ENCODE measurements around the gene ARMC9. TPM values are rescaled to one million over a fixed set of nuclear protein-coding genes. Genes with fewer than 3 reads are reported as not detected.

The ARMC9 gene
- total and polyA plus RNA-seq, 5 donors from 2014 or later: 0.11 to 0.92 (median 0.15) TPM; not detected in 2

GRCh38 chr2:231227310-231228162 lies 29.1 kb downstream of the ARMC9 start:
- H3K27me3 ChIP-seq (ENCODE audit: control insufficient read depth, insufficient read depth, low read length): no peaks in the 10 kb centered on the region
- no peaks in the 10 kb centered on the region for H3K9me3 ChIP-seq (ENCODE audit: control insufficient read depth in 2 of 2, low read length in 2 of 2)
- Mint-ChIP-seq H3K27me3 (peaks cover 4% of the 10 kb centered on the region), H3K4me3 (no peak overlapping the region), H3K36me3 (no peaks in the 10 kb centered on the region), H3K4me1 (no peaks in the 10 kb centered on the region), H3K27ac (no peak overlapping the region), H3K9me3 (no peaks in the 10 kb centered on the region)
- no peak overlapping the region for H3K27ac ChIP-seq (ENCODE audit: insufficient read depth, low read length, poor library complexity, severe bottlenecking)
- no peaks in the 10 kb centered on the region for H3K4me1 ChIP-seq (ENCODE audit: control insufficient read depth, insufficient read depth, low read length, poor library complexity, severe bottlenecking)
- no peaks in the 10 kb centered on the region for H3K36me3 ChIP-seq (ENCODE audit: control insufficient read depth, insufficient read depth, low read length)
- ATAC-seq (ENCODE audit: low read depth in 2 of 2): peak; percentile 77 to 86
- H3K4me3 ChIP-seq (ENCODE audit: low read depth, low read length): no peak overlapping the region
- peak; percentile 5 to 76 (median 46) for DNase-seq

- H3K36me3 ChIP-seq (ENCODE audit: control insufficient read depth, insufficient read depth, low read length): no peaks in the 10 kb centered on the region
- Mint-ChIP-seq H3K27ac (peak overlapping the region in 1 of 3 donors; percentile 9), H3K9me3 (no peaks in the 10 kb centered on the region), H3K27me3 (peaks cover 4% of the 10 kb centered on the region), H3K4me1 (no peaks in the 10 kb centered on the region), H3K36me3 (no peaks in the 10 kb centered on the region), H3K4me3 (no peak overlapping the region)
- H3K4me3 ChIP-seq (ENCODE audit: low read depth, low read length): no peak overlapping the region
- no peaks in the 10 kb centered on the region for H3K27me3 ChIP-seq (ENCODE audit: control insufficient read depth, insufficient read depth, low read length)
- ATAC-seq (ENCODE audit: low read depth in 2 of 2) (no peak), DNase-seq (no peak)
- no peak overlapping the region for H3K27ac ChIP-seq (ENCODE audit: insufficient read depth, low read length, poor library complexity, severe bottlenecking)
- H3K9me3 ChIP-seq (ENCODE audit: control insufficient read depth in 2 of 2, low read length in 2 of 2): no peaks in the 10 kb centered on the region
- H3K4me1 ChIP-seq (ENCODE audit: control insufficient read depth, insufficient read depth, low read length, poor library complexity, severe bottlenecking): no peaks in the 10 kb centered on the region
Measured at GRCh38 chr2:231228223-231228622, 29.8 kb downstream of the ARMC9 start.

- Mint-ChIP-seq H3K27ac (no peak overlapping the region), H3K9me3 (no peaks in the 10 kb centered on the region), H3K27me3 (peaks cover 4% of the 10 kb centered on the region), H3K36me3 (no peaks in the 10 kb centered on the region), H3K4me1 (no peaks in the 10 kb centered on the region), H3K4me3 (no peak overlapping the region)
- ATAC-seq (ENCODE audit: low read depth in 2 of 2): no peak
- Histone ChIP-seq H3K9me3 (ENCODE audit: control insufficient read depth in 2 of 2, low read length in 2 of 2) (no peaks in the 10 kb centered on the region), H3K27ac (ENCODE audit: insufficient read depth, low read length, poor library complexity, severe bottlenecking) (no peak overlapping the region), H3K4me3 (ENCODE audit: low read depth, low read length) (no peak overlapping the region), H3K27me3 (ENCODE audit: control insufficient read depth, insufficient read depth, low read length) (no peaks in the 10 kb centered on the region), H3K36me3 (ENCODE audit: control insufficient read depth, insufficient read depth, low read length) (no peaks in the 10 kb centered on the region), H3K4me1 (ENCODE audit: control insufficient read depth, insufficient read depth, low read length, poor library complexity, severe bottlenecking) (no peaks in the 10 kb centered on the region)
- no peak for DNase-seq
Measured at GRCh38 chr2:231228974-231229529, 30.6 kb downstream of the ARMC9 start.

GRCh38 chr2:231235217-231235616 lies 36.8 kb downstream of the ARMC9 start:
- Mint-ChIP-seq H3K27me3 (peaks cover 8% of the 10 kb centered on the region), H3K4me3 (no peak overlapping the region), H3K9me3 (no peaks in the 10 kb centered on the region), H3K36me3 (no peaks in the 10 kb centered on the region), H3K4me1 (no peaks in the 10 kb centered on the region), H3K27ac (no peak overlapping the region)
- Histone ChIP-seq H3K27me3 (ENCODE audit: control insufficient read depth, insufficient read depth, low read length) (peaks cover 2% of the 10 kb centered on the region), H3K27ac (ENCODE audit: insufficient read depth, low read length, poor library complexity, severe bottlenecking) (no peak overlapping the region), H3K4me1 (ENCODE audit: control insufficient read depth, insufficient read depth, low read length, poor library complexity, severe bottlenecking) (no peaks in the 10 kb centered on the region), H3K4me3 (ENCODE audit: low read depth, low read length) (no peak overlapping the region), H3K36me3 (ENCODE audit: control insufficient read depth, insufficient read depth, low read length) (no peaks in the 10 kb centered on the region), H3K9me3 (ENCODE audit: control insufficient read depth in 2 of 2, low read length in 2 of 2) (no peaks in the 10 kb centered on the region)
- ATAC-seq (ENCODE audit: low read depth in 2 of 2): no peak
- no peak for DNase-seq

- Histone ChIP-seq H3K4me1 (ENCODE audit: control insufficient read depth, insufficient read depth, low read length, poor library complexity, severe bottlenecking) (no peaks in the 10 kb centered on the region), H3K9me3 (ENCODE audit: control insufficient read depth in 2 of 2, low read length in 2 of 2) (no peaks in the 10 kb centered on the region), H3K27me3 (ENCODE audit: control insufficient read depth, insufficient read depth, low read length) (peaks cover 2% of the 10 kb centered on the region), H3K27ac (ENCODE audit: insufficient read depth, low read length, poor library complexity, severe bottlenecking) (no peak overlapping the region), H3K4me3 (ENCODE audit: low read depth, low read length) (no peak overlapping the region), H3K36me3 (ENCODE audit: control insufficient read depth, insufficient read depth, low read length) (no peaks in the 10 kb centered on the region)
- Mint-ChIP-seq H3K27me3 (peaks cover 4% of the 10 kb centered on the region), H3K4me3 (no peak overlapping the region), H3K9me3 (no peaks in the 10 kb centered on the region), H3K4me1 (no peaks in the 10 kb centered on the region), H3K36me3 (no peaks in the 10 kb centered on the region), H3K27ac (no peak overlapping the region)
- no peak for ATAC-seq (ENCODE audit: low read depth in 2 of 2)
- DNase-seq: no peak
Measured at GRCh38 chr2:231238689-231239088, 40.3 kb downstream of the ARMC9 start.

GRCh38 chr2:231239751-231240150 lies 41.3 kb downstream of the ARMC9 start:
- Histone ChIP-seq H3K9me3 (ENCODE audit: control insufficient read depth in 2 of 2, low read length in 2 of 2) (no peaks in the 10 kb centered on the region), H3K36me3 (ENCODE audit: control insufficient read depth, insufficient read depth, low read length) (no peaks in the 10 kb centered on the region), H3K27me3 (ENCODE audit: control insufficient read depth, insufficient read depth, low read length) (peaks cover 2% of the 10 kb centered on the region), H3K4me1 (ENCODE audit: control insufficient read depth, insufficient read depth, low read length, poor library complexity, severe bottlenecking) (no peaks in the 10 kb centered on the region), H3K4me3 (ENCODE audit: low read depth, low read length) (no peak overlapping the region), H3K27ac (ENCODE audit: insufficient read depth, low read length, poor library complexity, severe bottlenecking) (no peak overlapping the region)
- H3K4me3 Mint-ChIP-seq: no peak overlapping the region
- DNase-seq (no peak), ATAC-seq (ENCODE audit: low read depth in 2 of 2) (no peak)
- H3K4me1 Mint-ChIP-seq: no peaks in the 10 kb centered on the region
- H3K27me3 Mint-ChIP-seq: peaks cover 4% of the 10 kb centered on the region
- H3K27ac Mint-ChIP-seq: no peak overlapping the region
- no peaks in the 10 kb centered on the region for H3K36me3 Mint-ChIP-seq
- no peaks in the 10 kb centered on the region for H3K9me3 Mint-ChIP-seq

GRCh38 chr2:231241755-231242507 lies 43.5 kb downstream of the ARMC9 start:
- no peak for ATAC-seq (ENCODE audit: low read depth in 2 of 2)
- no peaks in the 10 kb centered on the region for H3K9me3 Mint-ChIP-seq
- H3K27ac ChIP-seq (ENCODE audit: insufficient read depth, low read length, poor library complexity, severe bottlenecking): no peak overlapping the region

More at GRCh38 chr2:231241755-231242507, 43.5 kb downstream of the ARMC9 start:
- Mint-ChIP-seq H3K27me3 (peaks cover 9% of the 10 kb centered on the region), H3K27ac (no peak overlapping the region), H3K4me1 (no peaks in the 10 kb centered on the region), H3K4me3 (no peak overlapping the region), H3K36me3 (no peaks in the 10 kb centered on the region)
- Histone ChIP-seq H3K27me3 (ENCODE audit: control insufficient read depth, insufficient read depth, low read length) (peaks cover 2% of the 10 kb centered on the region), H3K4me3 (ENCODE audit: low read depth, low read length) (no peak overlapping the region), H3K4me1 (ENCODE audit: control insufficient read depth, insufficient read depth, low read length, poor library complexity, severe bottlenecking) (no peaks in the 10 kb centered on the region), H3K9me3 (ENCODE audit: control insufficient read depth in 2 of 2, low read length in 2 of 2) (no peaks in the 10 kb centered on the region), H3K36me3 (ENCODE audit: control insufficient read depth, insufficient read depth, low read length) (no peaks in the 10 kb centered on the region)
- DNase-seq: no peak

All from CD4-positive, CD25-positive, alpha-beta regulatory T cell (primary cell).